MM.1S (cell line): ENCODE measurements around the gene PALM2AKAP2.

ENCODE experiments used
- EZH2phosphoT487 ChIP-seq: fragments of 300-600 bp; sonication (generic); IDR thresholded peaks from 2 replicates; pipeline ENCODE4 v1.6.1; 2018; ENCODE audit warnings: antibody characterized with exemption, low read length
- TF ChIP-seq, protein P1 (sequence below): fragments of 300-600 bp; sonication (generic); IDR thresholded peaks from 2 replicates; pipeline ENCODE4 v1.5.1; 2016; ENCODE audit warnings: antibody characterized with exemption, low read length, mixed read lengths

DNA sequence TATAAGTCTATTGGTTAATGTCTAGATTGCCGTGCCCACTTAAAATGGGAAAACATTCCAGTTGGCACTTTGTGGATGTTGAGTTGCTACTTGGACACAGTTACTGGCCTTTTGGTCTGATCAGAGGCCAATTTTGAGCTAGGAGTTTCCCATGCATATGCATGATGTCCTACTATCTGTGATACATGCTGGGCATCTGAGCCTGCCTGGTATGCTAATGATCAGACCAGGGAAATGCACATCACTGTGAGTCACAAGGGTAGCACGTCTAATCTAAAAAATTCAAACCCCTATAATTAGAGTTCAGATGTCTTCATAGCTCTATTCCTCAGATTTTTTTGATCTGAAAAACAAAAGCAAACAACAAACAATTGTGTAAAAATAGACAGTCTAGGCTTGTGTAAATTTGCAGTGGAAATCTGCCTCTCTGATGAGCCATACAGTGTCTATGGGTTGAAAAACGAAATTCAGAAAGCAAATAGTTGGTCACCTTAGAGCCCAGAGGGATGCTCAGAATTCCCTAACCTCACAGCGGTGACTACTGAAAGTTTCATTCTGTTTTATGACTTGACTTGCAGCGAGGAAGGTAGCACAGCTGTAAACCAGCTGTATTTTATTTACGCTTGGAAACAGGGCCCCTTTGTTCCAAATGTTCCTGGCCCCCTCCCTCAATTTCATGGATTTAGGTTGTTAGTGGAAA lies 37.3 kb downstream of the PALM2AKAP2 start:
- TF ChIP-seq, protein P1, sequence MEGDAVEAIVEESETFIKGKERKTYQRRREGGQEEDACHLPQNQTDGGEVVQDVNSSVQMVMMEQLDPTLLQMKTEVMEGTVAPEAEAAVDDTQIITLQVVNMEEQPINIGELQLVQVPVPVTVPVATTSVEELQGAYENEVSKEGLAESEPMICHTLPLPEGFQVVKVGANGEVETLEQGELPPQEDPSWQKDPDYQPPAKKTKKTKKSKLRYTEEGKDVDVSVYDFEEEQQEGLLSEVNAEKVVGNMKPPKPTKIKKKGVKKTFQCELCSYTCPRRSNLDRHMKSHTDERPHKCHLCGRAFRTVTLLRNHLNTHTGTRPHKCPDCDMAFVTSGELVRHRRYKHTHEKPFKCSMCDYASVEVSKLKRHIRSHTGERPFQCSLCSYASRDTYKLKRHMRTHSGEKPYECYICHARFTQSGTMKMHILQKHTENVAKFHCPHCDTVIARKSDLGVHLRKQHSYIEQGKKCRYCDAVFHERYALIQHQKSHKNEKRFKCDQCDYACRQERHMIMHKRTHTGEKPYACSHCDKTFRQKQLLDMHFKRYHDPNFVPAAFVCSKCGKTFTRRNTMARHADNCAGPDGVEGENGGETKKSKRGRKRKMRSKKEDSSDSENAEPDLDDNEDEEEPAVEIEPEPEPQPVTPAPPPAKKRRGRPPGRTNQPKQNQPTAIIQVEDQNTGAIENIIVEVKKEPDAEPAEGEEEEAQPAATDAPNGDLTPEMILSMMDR: no peak
- no peak for TF ChIP-seq EZH2phosphoT487
